LNCAP (cell line): Measurements from ENCODE around the gene PLK3.

Experiments used
- CTCF ChIP-seq: fragments of 450-650 bp; IDR thresholded peaks from 2 replicates; pipeline ENCODE4 v1.5.1; 2017; ENCODE audit warnings: mild to moderate bottlenecking

Gene PLK3

GRCh38 chr1:44799770-44800584 is at the start of gene PLK3:
TSS of gene PLK3 (plus strand) at chr1:44800377. CDS start at chr1:44800464, 87 bp downstream.
- peak; percentile 78 for TF ChIP-seq CTCF

- no peak for TF ChIP-seq CTCF
These were observed 42.8 kb upstream of the PLK3 start for GRCh38 chr1:44757420-44757819.

- TF ChIP-seq CTCF = no peak
These were observed 41.1 kb upstream of the PLK3 start for GRCh38 chr1:44759077-44759476.

- no peak for TF ChIP-seq CTCF
These were observed 39.3 kb upstream of the PLK3 start for GRCh38 chr1:44760876-44761275.

- TF ChIP-seq CTCF = no peak
These were observed 24.9 kb upstream of the PLK3 start, which contains the start of gene RPS8 for GRCh38 chr1:44775078-44775929. TSS of gene RPS8 (plus strand) at chr1:44775540. CDS start at chr1:44775597, 57 bp downstream.

GRCh38 chr1:44775930-44776729 is 24.0 kb upstream of the PLK3 start:
- no peak for TF ChIP-seq CTCF

- no peak for TF ChIP-seq CTCF
These were observed 23.5 kb upstream of the PLK3 start for GRCh38 chr1:44776730-44777068.
